D341Med (cell line): ENCODE data around the gene CERK.
"Not testable (repeated sequence)": the region's sequence is repeated elsewhere in the genome, so short reads cannot be mapped to it uniquely, and the experiment has no call there.

ENCODE experiments used
- DNase-seq: peaks from one replicate; pipeline ENCODE4 v3.0.0; 2012; ENCODE audit warnings: low spot score

Gene CERK

GRCh38 chr22:46737976-46738646 lies at the start of gene CERK:
TSS of gene CERK (minus strand) at chr22:46738252. CDS start at chr22:46738148, 104 bp downstream.
- peak; percentile 92 for DNase-seq

- DNase-seq = no peak
These were observed 45.7 kb upstream of the CERK start for GRCh38 chr22:46783721-46784120.

- not testable (repeated sequence) for DNase-seq
These were observed 44.1 kb upstream of the CERK start for GRCh38 chr22:46782200-46782599.

- DNase-seq = no peak
These were observed 43.2 kb upstream of the CERK start for GRCh38 chr22:46781291-46781690.

- DNase-seq = no peak
These were observed 42.4 kb upstream of the CERK start for GRCh38 chr22:46780453-46780852.

- DNase-seq = no peak
These were observed 41.6 kb upstream of the CERK start for GRCh38 chr22:46779651-46780050.

- DNase-seq = no peak
These were observed 41.0 kb upstream of the CERK start for GRCh38 chr22:46779023-46779422.

GRCh38 chr22:46777609-46777970 lies 39.5 kb upstream of the CERK start:
- DNase-seq = peak; percentile 14

- no peak for DNase-seq
These were observed 39.0 kb upstream of the CERK start for GRCh38 chr22:46776876-46777608.

GRCh38 chr22:46775850-46776826 lies 38.1 kb upstream of the CERK start:
- DNase-seq = no peak

- DNase-seq = no peak
These were observed 37.2 kb upstream of the CERK start for GRCh38 chr22:46774980-46775849.

GRCh38 chr22:46774253-46774979 lies 36.4 kb upstream of the CERK start:
- no peak for DNase-seq

- no peak for DNase-seq
These were observed 35.0 kb upstream of the CERK start for GRCh38 chr22:46773076-46773475.

GRCh38 chr22:46770726-46771125 lies 32.7 kb upstream of the CERK start:
- DNase-seq = no peak

GRCh38 chr22:46770151-46770641 lies 32.1 kb upstream of the CERK start:
- no peak for DNase-seq

- no peak for DNase-seq
These were observed 31.7 kb upstream of the CERK start for GRCh38 chr22:46769706-46770105.

- no peak for DNase-seq
These were observed 31.2 kb upstream of the CERK start for GRCh38 chr22:46769191-46769675.

- DNase-seq = no peak
These were observed 29.4 kb upstream of the CERK start for GRCh38 chr22:46767249-46767985.

- no peak for DNase-seq
These were observed 28.6 kb upstream of the CERK start for GRCh38 chr22:46766611-46767010.
